ENCODE measurements around the gene SNRPD3.

- TF ChIP-seq RCOR1 (IDR thresholded peaks at IDR 0.05; ENCODE audit: low read length) = no peak
- no peak for TF ChIP-seq EZH2phosphoT487 (IDR thresholded peaks at IDR 0.05; ENCODE audit: borderline replicate concordance, low read depth)
- TF ChIP-seq CTCF (IDR thresholded peaks at IDR 0.05) = no peak
- TF ChIP-seq FOSL2 (IDR thresholded peaks at IDR 0.05; ENCODE audit: borderline replicate concordance, low read depth) = no peak
- TF ChIP-seq MAX (IDR thresholded peaks at IDR 0.05; ENCODE audit: low read depth) = no peak
- TF ChIP-seq ZBTB33 (IDR thresholded peaks at IDR 0.05; ENCODE audit: borderline replicate concordance, low read depth) = no peak
- no peak for TF ChIP-seq NRF1 (IDR thresholded peaks at IDR 0.05; ENCODE audit: low read depth, low read length)
- no peak for TF ChIP-seq POLR2AphosphoS5 (IDR thresholded peaks at IDR 0.05; ENCODE audit: low read depth, low read length)
- no peak for TF ChIP-seq TAF1 (IDR thresholded peaks at IDR 0.05; ENCODE audit: borderline replicate concordance, low read depth, low read length)
- no peak for TF ChIP-seq TCF12 (IDR thresholded peaks at IDR 0.05)
- no peak for TF ChIP-seq IRF3 (IDR thresholded peaks at IDR 0.05; ENCODE audit: low read depth, low read length)
- TF ChIP-seq CHD2 (IDR thresholded peaks at IDR 0.05; ENCODE audit: low read length, partially characterized antibody) = no peak
- no peak for TF ChIP-seq YY1 (IDR thresholded peaks at IDR 0.05; ENCODE audit: low read depth)
Measured at GRCh38 chr22:24590596-24591173, 34.9 kb downstream of the SNRPD3 start.
